Ovary (tissue), 1 donor: Measurements from ENCODE around the gene DYNC1H1.

ENCODE experiments used
- EP300 ChIP-seq: sonication (generic); formaldehyde crosslinking; IDR thresholded peaks from one replicate; pipeline ENCODE4 v1.6.1; 2017; ENCODE audit warnings: antibody characterized with exemption
- POLR2A ChIP-seq: fragments of 450-650 bp; IDR thresholded peaks from one replicate; pipeline ENCODE4 v1.6.1; 2017; ENCODE audit warnings: antibody characterized with exemption, mild to moderate bottlenecking, moderate library complexity

DNA sequence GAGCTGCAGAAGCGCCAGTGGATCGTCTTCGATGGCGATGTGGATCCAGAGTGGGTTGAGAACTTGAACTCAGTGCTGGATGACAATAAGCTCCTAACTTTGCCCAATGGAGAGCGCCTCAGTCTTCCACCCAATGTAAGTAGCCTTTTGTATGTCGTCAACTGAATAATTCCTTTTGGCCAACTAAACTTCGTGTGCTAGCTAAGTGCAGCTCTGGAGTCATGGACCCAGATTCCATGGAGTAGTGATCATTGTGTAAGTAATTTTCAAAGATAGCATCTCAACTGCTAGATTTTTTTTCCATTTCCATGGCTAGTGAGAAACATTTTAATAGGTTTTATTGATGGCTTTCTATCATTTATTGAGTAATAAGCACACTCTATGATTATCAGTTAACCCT, 48.0 kb downstream of the DYNC1H1 start:
- TF ChIP-seq POLR2A = no peak
- no peak for TF ChIP-seq EP300
